B cell (primary cell): ENCODE data around the gene HS6ST3. TPM values are rescaled to one million over a fixed set of nuclear protein-coding genes. Genes with fewer than 3 reads are reported as not detected.

Source experiments
- ATAC-seq: fragments of 200-7000 bp; cut with Tn5 transposase; one replicate; pipeline ENCODE4 v1.10.0; 2021; ENCODE audit warnings: low read depth, mild to moderate bottlenecking, moderate number of reproducible peaks, moderate library complexity
- CTCF ChIA-PET: fragments of 350-600 bp; sonication (Branson Sonifier 250); formaldehyde crosslinking; loops from one replicate; lab custom pipeline; 2021; ENCODE audit warnings: antibody characterized with exemption, inconsistent platforms; lab: Charles Lee
- POLR2A ChIA-PET: fragments of 350-600 bp; sonication (Branson Sonifier 250); formaldehyde crosslinking; loops from one replicate; lab custom pipeline; 2021; ENCODE audit warnings: antibody characterized with exemption; lab: Charles Lee
- DNase-seq: peaks from one replicate; pipeline ENCODE4 v3.0.0; 2013
- H2AFZ ChIP-seq: 2 replicates; pipeline ENCODE4 v1.6.1; 2012; ENCODE audit warnings: mild to moderate bottlenecking, low read depth, low read length; ENCODE audit not compliant: insufficient read depth, poor library complexity, severe bottlenecking
- H3K27ac ChIP-seq, 2 donors: 1 replicate in 1 of 2; 2 replicates in 1 of 2; pipeline ENCODE4 v1.5.1; 2012 to 2013; ENCODE audit warnings: low read length in 2 of 2, mild to moderate bottlenecking in 2 of 2, moderate library complexity in 1 of 2
- H3K27me3 ChIP-seq, 4 experiments: fragments of 200-600 bp in 1 of 4; sonication (generic) in 1 of 4; replicated peaks in 1 of 4; 1 replicate in 2 of 4; 2 replicates in 2 of 4; pipeline versions ENCODE4 v1.6.1 to v1.7.0; 2013 to 2016; ENCODE audit warnings: low read length in 3 of 4, mild to moderate bottlenecking in 2 of 4, mixed read lengths in 1 of 4, moderate library complexity in 1 of 4; ENCODE audit not compliant: insufficient read depth in 4 of 4, control insufficient read depth in 3 of 4; ENCODE audit errors: control extremely low read depth in 1 of 4
- H3K36me3 ChIP-seq, 2 experiments: replicated peaks in 1 of 2; 1 replicate in 1 of 2; 2 replicates in 1 of 2; pipeline versions ENCODE4 v1.6.1 to v1.7.1; 2013; ENCODE audit warnings: low read length in 1 of 2; ENCODE audit not compliant: insufficient read depth in 2 of 2, control insufficient read depth in 1 of 2; ENCODE audit errors: control extremely low read depth in 1 of 2, extremely low read depth in 1 of 2
- H3K4me1 ChIP-seq, 2 donors: fragments of 200-600 bp in 1 of 2; sonication (generic) in 1 of 2; 1 replicate in 1 of 2; 2 replicates in 1 of 2; pipeline versions ENCODE4 v1.5.1 to v1.6.1; 2013 to 2017; ENCODE audit warnings: low read length in 2 of 2; ENCODE audit not compliant: control insufficient read depth in 2 of 2, insufficient read depth in 2 of 2
- H3K4me2 ChIP-seq: replicated peaks from 2 replicates; pipeline ENCODE3; 2012; ENCODE audit warnings: mild to moderate bottlenecking, low read depth, low read length; ENCODE audit not compliant: poor library complexity, severe bottlenecking
- H3K4me3 ChIP-seq, 5 experiments: fragments of 200-600 bp in 1 of 5; sonication (generic) in 1 of 5; 1 replicate in 3 of 5; 2 replicates in 2 of 5; pipeline versions ENCODE4 v1.5.1 to v1.7.0; 2011 to 2016; ENCODE audit warnings: low read length in 4 of 5, mild to moderate bottlenecking in 4 of 5, low read depth in 2 of 5, control low read depth in 1 of 5, moderate library complexity in 1 of 5; ENCODE audit not compliant: insufficient read depth in 1 of 5; ENCODE audit errors: control extremely low read depth in 1 of 5, extremely low read depth in 1 of 5
- H3K79me2 ChIP-seq: fragments of 200-600 bp; sonication (generic); one replicate; pipeline ENCODE4 v1.6.0; 2016; ENCODE audit warnings: low read length; ENCODE audit not compliant: control insufficient read depth, insufficient read depth
- H3K9ac ChIP-seq: fragments of 200-600 bp; sonication (generic); 2 replicates; pipeline ENCODE4 v1.6.1; 2017; ENCODE audit warnings: mild to moderate bottlenecking, low read length, moderate library complexity
- H3K9me3 ChIP-seq, 3 donors: one replicate each; pipeline versions ENCODE4 v1.6.1 to v1.7.1; 2013; ENCODE audit warnings: low read length in 2 of 3; ENCODE audit not compliant: control insufficient read depth in 2 of 3, insufficient read depth in 1 of 3; ENCODE audit errors: control extremely low read depth in 1 of 3
- H4K20me1 ChIP-seq: 2 replicates; pipeline ENCODE4 v1.6.0; 2012; ENCODE audit warnings: mild to moderate bottlenecking, low read length; ENCODE audit not compliant: insufficient read depth, control insufficient read depth, poor library complexity, severe bottlenecking
- H3K27ac Mint-ChIP-seq: one replicate; pipeline ENCODE4 v1.8.0; 2021; ENCODE audit warnings: mixed read lengths
- H3K27me3 Mint-ChIP-seq: one replicate; pipeline ENCODE4 v1.8.0; 2021; ENCODE audit warnings: mixed read lengths
- H3K4me1 Mint-ChIP-seq: one replicate; pipeline ENCODE4 v1.8.0; 2021; ENCODE audit warnings: mixed read lengths
- H3K4me3 Mint-ChIP-seq: one replicate; pipeline ENCODE4 v1.8.0; 2021; ENCODE audit warnings: mixed read lengths
- H3K9me3 Mint-ChIP-seq: one replicate; pipeline ENCODE4 v1.8.0; 2022; ENCODE audit warnings: mixed read lengths; ENCODE audit not compliant: insufficient read depth
- CTCF ChIP-seq: fragments of 200-600 bp; IDR thresholded peaks from one replicate; pipeline ENCODE4 v1.8.0; 2022; ENCODE audit warnings: antibody characterized with exemption, mild to moderate bottlenecking
- EZH2 ChIP-seq: IDR thresholded peaks from 2 replicates; pipeline ENCODE4 v1.6.1; 2012; ENCODE audit warnings: borderline replicate concordance, low read depth, mild to moderate bottlenecking, moderate library complexity, low read length; ENCODE audit not compliant: insufficient read depth, poor library complexity, severe bottlenecking
- WGBS: methylation state at CpG from one replicate; pipeline ENCODE4 v1.1.5; 2013; ENCODE audit warnings: missing lambda C conversion rate; ENCODE audit not compliant: insufficient coverage; 5-methylcytosine and 5-hydroxymethylcytosine counted together
- intact Hi-C: fragments of 100-400 bp; cut with micrococcal nuclease; formaldehyde crosslinking; loops from one replicate; pipeline ENCODE4 v1.10.0; 2022
- polyA plus RNA-seq: library from polyadenylated mRNA; depleted of rRNA; stranded (reverse); fragments of >200 nt; gene quantifications from 2 replicates; pipeline ENCODE4 v1.2.3, GENCODE V29; 2012
- total RNA-seq, 2 donors: library from RNA; stranded (reverse); fragments of 120-200 nt in 1 of 2; gene quantifications; 1 replicate in 1 of 2; 2 replicates in 1 of 2; pipeline versions ENCODE4 v1.2.3 to v1.2.4, GENCODE V29; 2013 to 2022

Gene HS6ST3
- total and polyA plus RNA-seq, 2 donors (not counting 1 experiment from before 2014, with no cell fraction given), result not detected

DNA sequence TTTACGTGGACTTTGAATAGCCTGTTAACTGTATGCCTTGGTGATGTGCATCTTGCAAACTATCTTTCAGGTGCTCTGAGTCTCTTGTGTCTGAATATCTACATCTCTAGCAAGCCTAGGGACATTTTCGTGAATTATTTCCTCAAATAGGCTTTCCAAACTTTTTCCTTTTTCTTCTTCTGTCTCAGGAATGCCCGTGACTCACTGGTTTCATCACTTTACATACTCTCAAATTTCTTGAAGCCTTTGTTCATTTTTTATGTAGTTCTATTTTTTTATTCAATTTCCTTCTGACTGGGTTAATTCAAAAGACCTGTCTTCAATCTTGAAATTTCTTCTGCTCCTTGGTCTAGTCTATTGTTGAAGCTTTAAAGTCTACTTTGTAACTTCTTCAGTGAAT lies 572.1 kb downstream of the HS6ST3 start:
- no peak overlapping the region for H3K27ac ChIP-seq
- no peak overlapping the region for H3K9ac ChIP-seq
- no peak for TF ChIP-seq EZH2
- TF ChIP-seq CTCF, result no peak
- no peak overlapping the region for H3K4me3 Mint-ChIP-seq
- peaks cover 2% of the 10 kb centered on the region for H3K9me3 Mint-ChIP-seq
- no CpG with 5 or more reads among the region's 3 CpGs for WGBS
- ChIA-PET POLR2A (no interaction called here), CTCF (no interaction called here)
- no peak for ATAC-seq
- H3K9me3 ChIP-seq, result peaks cover 1 to 5% (median 5%) of the 10 kb centered on the region in 3 donors
- H3K4me1 ChIP-seq, result no peaks in the 10 kb centered on the region
- no peaks in the 10 kb centered on the region for H4K20me1 ChIP-seq
- H3K4me1 Mint-ChIP-seq, result no peaks in the 10 kb centered on the region
- H3K4me2 ChIP-seq, result no peak overlapping the region
- no peaks in the 10 kb centered on the region for H3K27me3 ChIP-seq
- H2AFZ ChIP-seq, result no peak overlapping the region
- DNase-seq, result no peak
- H3K79me2 ChIP-seq, result no peaks in the 10 kb centered on the region
- no peak overlapping the region for H3K4me3 ChIP-seq
- no peaks in the 10 kb centered on the region for H3K36me3 ChIP-seq
- intact Hi-C loops, result no loop called here
- no peaks in the 10 kb centered on the region for H3K27me3 Mint-ChIP-seq
- H3K27ac Mint-ChIP-seq, result no peak overlapping the region

DNA sequence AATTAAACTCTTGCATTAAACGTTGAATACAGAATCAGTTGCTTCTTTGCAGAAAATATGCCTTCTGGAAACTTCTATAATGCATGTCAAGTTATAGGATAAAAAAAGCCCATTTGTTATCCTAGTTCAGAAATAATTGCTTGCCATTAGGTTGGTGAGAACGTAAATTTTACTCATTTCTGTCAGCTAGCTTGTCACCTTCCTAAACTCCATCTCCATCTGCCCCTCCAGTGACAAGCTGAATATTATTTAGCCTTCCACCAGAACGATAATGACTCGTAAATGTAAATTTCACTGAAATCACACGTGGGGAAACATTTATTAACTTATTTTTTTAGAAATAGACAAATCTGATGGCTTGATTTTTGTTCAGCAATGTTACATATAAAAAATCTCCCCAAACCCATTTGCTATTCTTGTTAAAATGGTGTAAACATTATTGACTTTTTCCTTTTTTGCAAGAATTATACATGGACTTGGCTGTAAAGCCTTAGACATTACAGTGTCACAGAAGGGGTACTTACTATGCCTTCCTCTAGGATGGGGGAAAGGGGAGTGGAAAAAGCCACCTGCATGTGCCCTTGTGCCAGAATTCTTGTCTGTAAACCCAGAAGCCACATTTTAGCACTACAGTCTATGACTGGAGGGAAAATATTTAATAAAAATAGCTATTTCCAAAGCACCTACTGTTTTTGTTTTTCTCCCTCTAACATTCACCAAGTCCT lies 577.5 kb downstream of the HS6ST3 start:
- peaks cover 0 to 5% (median 0%) of the 10 kb centered on the region in 3 donors for H3K9me3 ChIP-seq
- no peak for TF ChIP-seq EZH2
- no peak for TF ChIP-seq CTCF
- H3K4me3 ChIP-seq, result no peak overlapping the region
- ATAC-seq (no peak), DNase-seq (no peak)
- H3K36me3 ChIP-seq, result no peaks in the 10 kb centered on the region
- no peaks in the 10 kb centered on the region for H3K27me3 Mint-ChIP-seq
- ChIA-PET CTCF (no interaction called here), POLR2A (no interaction called here)
- no peaks in the 10 kb centered on the region for H4K20me1 ChIP-seq
- no peaks in the 10 kb centered on the region for H3K4me1 Mint-ChIP-seq
- no peak overlapping the region for H3K4me2 ChIP-seq
- H3K4me3 Mint-ChIP-seq, result no peak overlapping the region
- WGBS, result no CpG with 5 or more reads among the region's 5 CpGs
- H3K9me3 Mint-ChIP-seq, result peaks cover 2% of the 10 kb centered on the region
- H3K4me1 ChIP-seq, result no peaks in the 10 kb centered on the region
- H3K79me2 ChIP-seq, result no peaks in the 10 kb centered on the region
- no peaks in the 10 kb centered on the region for H3K27me3 ChIP-seq
- no peak overlapping the region for H3K9ac ChIP-seq
- H3K27ac Mint-ChIP-seq, result no peak overlapping the region
- intact Hi-C loops, result no loop called here
- H3K27ac ChIP-seq, result no peak overlapping the region
- no peak overlapping the region for H2AFZ ChIP-seq
